B cell (primary cell): ENCODE measurements around the gene DVL1. TPM values are rescaled to one million over a fixed set of nuclear protein-coding genes. Genes with fewer than 3 reads are reported as not detected.

Experiments used
- ATAC-seq: fragments of 200-7000 bp; cut with Tn5 transposase; one replicate; pipeline ENCODE4 v1.10.0; 2021; ENCODE audit warnings: low read depth, mild to moderate bottlenecking, moderate number of reproducible peaks, moderate library complexity
- CTCF ChIA-PET: fragments of 350-600 bp; sonication (Branson Sonifier 250); formaldehyde crosslinking; loops from one replicate; lab custom pipeline; 2021; ENCODE audit warnings: antibody characterized with exemption, inconsistent platforms; lab: Charles Lee
- POLR2A ChIA-PET: fragments of 350-600 bp; sonication (Branson Sonifier 250); formaldehyde crosslinking; loops from one replicate; lab custom pipeline; 2021; ENCODE audit warnings: antibody characterized with exemption; lab: Charles Lee
- DNase-seq: peaks from one replicate; pipeline ENCODE4 v3.0.0; 2013
- H2AFZ ChIP-seq: 2 replicates; pipeline ENCODE4 v1.6.1; 2012; ENCODE audit warnings: mild to moderate bottlenecking, low read depth, low read length; ENCODE audit not compliant: insufficient read depth, poor library complexity, severe bottlenecking
- H3K27ac ChIP-seq, 2 donors: 1 replicate in 1 of 2; 2 replicates in 1 of 2; pipeline ENCODE4 v1.5.1; 2012 to 2013; ENCODE audit warnings: low read length in 2 of 2, mild to moderate bottlenecking in 2 of 2, moderate library complexity in 1 of 2
- H3K27me3 ChIP-seq, 4 experiments: fragments of 200-600 bp in 1 of 4; sonication (generic) in 1 of 4; replicated peaks in 1 of 4; 1 replicate in 2 of 4; 2 replicates in 2 of 4; pipeline versions ENCODE4 v1.6.1 to v1.7.0; 2013 to 2016; ENCODE audit warnings: low read length in 3 of 4, mild to moderate bottlenecking in 2 of 4, mixed read lengths in 1 of 4, moderate library complexity in 1 of 4; ENCODE audit not compliant: insufficient read depth in 4 of 4, control insufficient read depth in 3 of 4; ENCODE audit errors: control extremely low read depth in 1 of 4
- H3K36me3 ChIP-seq, 2 experiments: replicated peaks in 1 of 2; 1 replicate in 1 of 2; 2 replicates in 1 of 2; pipeline versions ENCODE4 v1.6.1 to v1.7.1; 2013; ENCODE audit warnings: low read length in 1 of 2; ENCODE audit not compliant: insufficient read depth in 2 of 2, control insufficient read depth in 1 of 2; ENCODE audit errors: control extremely low read depth in 1 of 2, extremely low read depth in 1 of 2
- H3K4me1 ChIP-seq, 2 donors: fragments of 200-600 bp in 1 of 2; sonication (generic) in 1 of 2; 1 replicate in 1 of 2; 2 replicates in 1 of 2; pipeline versions ENCODE4 v1.5.1 to v1.6.1; 2013 to 2017; ENCODE audit warnings: low read length in 2 of 2; ENCODE audit not compliant: control insufficient read depth in 2 of 2, insufficient read depth in 2 of 2
- H3K4me2 ChIP-seq: replicated peaks from 2 replicates; pipeline ENCODE3; 2012; ENCODE audit warnings: mild to moderate bottlenecking, low read depth, low read length; ENCODE audit not compliant: poor library complexity, severe bottlenecking
- H3K4me3 ChIP-seq, 5 experiments: fragments of 200-600 bp in 1 of 5; sonication (generic) in 1 of 5; 1 replicate in 3 of 5; 2 replicates in 2 of 5; pipeline versions ENCODE4 v1.5.1 to v1.7.0; 2011 to 2016; ENCODE audit warnings: low read length in 4 of 5, mild to moderate bottlenecking in 4 of 5, low read depth in 2 of 5, control low read depth in 1 of 5, moderate library complexity in 1 of 5; ENCODE audit not compliant: insufficient read depth in 1 of 5; ENCODE audit errors: control extremely low read depth in 1 of 5, extremely low read depth in 1 of 5
- H3K79me2 ChIP-seq: fragments of 200-600 bp; sonication (generic); one replicate; pipeline ENCODE4 v1.6.0; 2016; ENCODE audit warnings: low read length; ENCODE audit not compliant: control insufficient read depth, insufficient read depth
- H3K9ac ChIP-seq: fragments of 200-600 bp; sonication (generic); 2 replicates; pipeline ENCODE4 v1.6.1; 2017; ENCODE audit warnings: mild to moderate bottlenecking, low read length, moderate library complexity
- H3K9me3 ChIP-seq, 3 donors: one replicate each; pipeline versions ENCODE4 v1.6.1 to v1.7.1; 2013; ENCODE audit warnings: low read length in 2 of 3; ENCODE audit not compliant: control insufficient read depth in 2 of 3, insufficient read depth in 1 of 3; ENCODE audit errors: control extremely low read depth in 1 of 3
- H4K20me1 ChIP-seq: 2 replicates; pipeline ENCODE4 v1.6.0; 2012; ENCODE audit warnings: mild to moderate bottlenecking, low read length; ENCODE audit not compliant: insufficient read depth, control insufficient read depth, poor library complexity, severe bottlenecking
- H3K27ac Mint-ChIP-seq: one replicate; pipeline ENCODE4 v1.8.0; 2021; ENCODE audit warnings: mixed read lengths
- H3K27me3 Mint-ChIP-seq: one replicate; pipeline ENCODE4 v1.8.0; 2021; ENCODE audit warnings: mixed read lengths
- H3K4me1 Mint-ChIP-seq: one replicate; pipeline ENCODE4 v1.8.0; 2021; ENCODE audit warnings: mixed read lengths
- H3K4me3 Mint-ChIP-seq: one replicate; pipeline ENCODE4 v1.8.0; 2021; ENCODE audit warnings: mixed read lengths
- H3K9me3 Mint-ChIP-seq: one replicate; pipeline ENCODE4 v1.8.0; 2022; ENCODE audit warnings: mixed read lengths; ENCODE audit not compliant: insufficient read depth
- EZH2 ChIP-seq: IDR thresholded peaks from 2 replicates; pipeline ENCODE4 v1.6.1; 2012; ENCODE audit warnings: borderline replicate concordance, low read depth, mild to moderate bottlenecking, moderate library complexity, low read length; ENCODE audit not compliant: insufficient read depth, poor library complexity, severe bottlenecking
- WGBS: methylation state at CpG from one replicate; pipeline ENCODE4 v1.1.5; 2013; ENCODE audit warnings: missing lambda C conversion rate; ENCODE audit not compliant: insufficient coverage; 5-methylcytosine and 5-hydroxymethylcytosine counted together
- intact Hi-C: fragments of 100-400 bp; cut with micrococcal nuclease; formaldehyde crosslinking; loops from one replicate; pipeline ENCODE4 v1.10.0; 2022
- polyA plus RNA-seq: library from polyadenylated mRNA; depleted of rRNA; stranded (reverse); fragments of >200 nt; gene quantifications from 2 replicates; pipeline ENCODE4 v1.2.3, GENCODE V29; 2012
- total RNA-seq, 2 donors: library from RNA; stranded (reverse); fragments of 120-200 nt in 1 of 2; gene quantifications; 1 replicate in 1 of 2; 2 replicates in 1 of 2; pipeline versions ENCODE4 v1.2.3 to v1.2.4, GENCODE V29; 2013 to 2022
- TF ChIP-seq, protein P1 (sequence below): fragments of 200-600 bp; IDR thresholded peaks from one replicate; pipeline ENCODE4 v1.8.0; 2022; ENCODE audit warnings: antibody characterized with exemption, mild to moderate bottlenecking

The DVL1 gene
- total and polyA plus RNA-seq, 2 donors (not counting 1 experiment from before 2014, with no cell fraction given): 46.1 to 53.5 TPM

DNA sequence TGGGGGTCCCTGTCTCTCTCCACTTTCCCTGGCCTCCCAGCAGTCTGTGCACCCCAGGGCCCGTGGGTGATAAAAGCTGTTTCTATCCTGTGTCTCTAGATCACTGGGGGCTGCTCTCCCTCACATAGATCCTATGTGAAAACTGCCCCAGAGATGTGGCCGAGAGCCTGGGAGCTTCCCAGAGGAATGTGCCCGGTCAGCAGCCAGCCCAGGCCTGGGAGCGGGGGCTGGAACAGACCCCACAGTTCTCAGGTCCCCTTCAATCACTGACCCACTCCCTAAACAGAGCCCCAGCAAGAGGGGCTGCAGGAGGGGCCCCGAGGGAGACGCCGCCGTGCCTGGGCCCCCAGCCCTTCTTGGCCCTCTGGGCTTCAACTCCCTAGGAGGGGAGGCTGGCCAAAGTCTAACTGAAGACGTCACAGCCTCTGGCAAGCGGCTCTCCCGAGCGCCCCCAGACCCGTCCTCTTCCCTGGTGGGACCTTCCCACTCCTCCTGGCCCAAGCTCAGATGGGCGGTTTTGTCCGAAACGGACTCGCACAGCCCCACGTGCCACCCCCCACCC, 8.7 kb upstream of the DVL1 start:
- 19% methylated on average over 17 of the region's 18 CpGs for WGBS
- ATAC-seq: no peak
- H3K27me3 ChIP-seq: peaks cover 0 to 62% (median 21%) of the 10 kb centered on the region in 4 experiments
- H3K4me3 ChIP-seq: no peak overlapping the region
- no peak overlapping the region for H3K27ac ChIP-seq
- DNase-seq: no peak
- H4K20me1 ChIP-seq: no peaks in the 10 kb centered on the region
- ChIA-PET POLR2A (no interaction called here), CTCF (interaction anchor here (0.9 kb wide), 1 partner anchor 14 kb away, joined by 3 read pairs; no protein-coding TSS in a partner anchor)
- peaks cover 26 to 30% of the 10 kb centered on the region in 2 donors for H3K4me1 ChIP-seq
- H3K4me1 Mint-ChIP-seq: peaks cover 15% of the 10 kb centered on the region
- no peak overlapping the region for H2AFZ ChIP-seq
- H3K4me2 ChIP-seq: peak overlapping the region; percentile 35
- H3K27ac Mint-ChIP-seq: no peak overlapping the region
- peaks cover 28% of the 10 kb centered on the region for H3K27me3 Mint-ChIP-seq
- TF ChIP-seq EZH2: no peak
- TF ChIP-seq, protein P1, sequence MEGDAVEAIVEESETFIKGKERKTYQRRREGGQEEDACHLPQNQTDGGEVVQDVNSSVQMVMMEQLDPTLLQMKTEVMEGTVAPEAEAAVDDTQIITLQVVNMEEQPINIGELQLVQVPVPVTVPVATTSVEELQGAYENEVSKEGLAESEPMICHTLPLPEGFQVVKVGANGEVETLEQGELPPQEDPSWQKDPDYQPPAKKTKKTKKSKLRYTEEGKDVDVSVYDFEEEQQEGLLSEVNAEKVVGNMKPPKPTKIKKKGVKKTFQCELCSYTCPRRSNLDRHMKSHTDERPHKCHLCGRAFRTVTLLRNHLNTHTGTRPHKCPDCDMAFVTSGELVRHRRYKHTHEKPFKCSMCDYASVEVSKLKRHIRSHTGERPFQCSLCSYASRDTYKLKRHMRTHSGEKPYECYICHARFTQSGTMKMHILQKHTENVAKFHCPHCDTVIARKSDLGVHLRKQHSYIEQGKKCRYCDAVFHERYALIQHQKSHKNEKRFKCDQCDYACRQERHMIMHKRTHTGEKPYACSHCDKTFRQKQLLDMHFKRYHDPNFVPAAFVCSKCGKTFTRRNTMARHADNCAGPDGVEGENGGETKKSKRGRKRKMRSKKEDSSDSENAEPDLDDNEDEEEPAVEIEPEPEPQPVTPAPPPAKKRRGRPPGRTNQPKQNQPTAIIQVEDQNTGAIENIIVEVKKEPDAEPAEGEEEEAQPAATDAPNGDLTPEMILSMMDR: no peak
- no peak overlapping the region for H3K9ac ChIP-seq
- no peaks in the 10 kb centered on the region for H3K79me2 ChIP-seq
- no peak overlapping the region for H3K4me3 Mint-ChIP-seq
- H3K36me3 ChIP-seq: no peaks in the 10 kb centered on the region
- peaks cover 0 to 13% (median 0%) of the 10 kb centered on the region in 3 donors for H3K9me3 ChIP-seq
- intact Hi-C loops: no loop called here
- H3K9me3 Mint-ChIP-seq: no peaks in the 10 kb centered on the region

DNA sequence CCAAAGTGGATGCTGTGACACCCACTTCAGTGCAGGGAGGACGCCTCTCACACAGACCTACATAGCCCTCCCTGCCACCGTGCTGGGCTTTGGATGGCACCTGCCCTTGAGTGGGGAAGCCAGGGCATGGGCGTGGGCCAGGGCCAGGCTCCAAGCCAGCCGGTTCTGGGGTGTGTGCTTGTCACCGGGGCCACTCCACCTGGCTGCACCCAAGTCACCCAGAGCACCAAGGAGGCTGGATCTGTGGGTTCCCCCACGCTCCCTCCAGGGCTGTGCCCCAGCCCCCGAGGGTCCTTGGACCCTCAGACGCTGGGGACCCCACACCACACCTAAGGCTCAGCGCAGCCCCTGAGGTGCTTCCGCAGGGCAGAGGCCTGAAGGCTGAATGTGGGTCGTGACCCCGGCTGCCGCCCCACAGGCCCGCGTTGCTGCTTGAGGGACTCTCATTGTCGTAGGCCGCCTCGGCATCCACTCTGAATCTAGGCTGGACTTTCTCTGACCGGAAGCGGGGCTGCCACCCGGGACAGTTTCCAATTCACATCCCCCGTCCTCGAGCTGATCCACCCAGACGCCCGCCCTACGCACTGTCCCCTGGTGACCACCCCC, 7.7 kb upstream of the DVL1 start:
- ATAC-seq (no peak), DNase-seq (no peak)
- Histone ChIP-seq H3K4me3 (no peak overlapping the region), H3K4me1 (peaks cover 36 to 39% of the 10 kb centered on the region in 2 donors), H4K20me1 (peaks cover 4% of the 10 kb centered on the region), H2AFZ (no peak overlapping the region), H3K9ac (no peak overlapping the region), H3K27ac (no peak overlapping the region), H3K36me3 (no peaks in the 10 kb centered on the region), H3K79me2 (no peaks in the 10 kb centered on the region), H3K4me2 (no peak overlapping the region), H3K27me3 (peaks cover 0 to 71% (median 23%) of the 10 kb centered on the region in 4 experiments), H3K9me3 (peaks cover 0 to 13% (median 0%) of the 10 kb centered on the region in 3 donors)
- intact Hi-C loops: no loop called here
- H3K27ac Mint-ChIP-seq: no peak overlapping the region
- H3K9me3 Mint-ChIP-seq: no peaks in the 10 kb centered on the region
- no peak overlapping the region for H3K4me3 Mint-ChIP-seq
- H3K27me3 Mint-ChIP-seq: peaks cover 31% of the 10 kb centered on the region
- 71% methylated on average over 23 of the region's 26 CpGs for WGBS
- TF ChIP-seq, protein P1: no peak
- POLR2A ChIA-PET: interaction anchor here (0.6 kb wide), 1 partner anchor 699 kb away, joined by 3 read pairs; no protein-coding TSS in a partner anchor
- peaks cover 23% of the 10 kb centered on the region for H3K4me1 Mint-ChIP-seq
- CTCF ChIA-PET: interaction anchor here (0.9 kb wide), 1 partner anchor 15 kb away, joined by 3 read pairs; no protein-coding TSS in a partner anchor
